ENCODE measurements around the gene SYT6.

The SYT6 gene

GRCh38 chr1:114081437-114082303 is 72.0 kb downstream of the SYT6 start:
- Histone ChIP-seq H3K4me3 (ENCODE audit: control insufficient read depth in 1 of 7, extremely low read depth in 1 of 7, insufficient read depth in 4 of 7, low read depth in 2 of 7, low read length in 6 of 7) (no peak overlapping the region), H3K36me3 (ENCODE audit: control insufficient read depth in 4 of 4, insufficient read depth in 4 of 4, low read length in 3 of 4) (no peaks in the 10 kb centered on the region), H3K9me3 (ENCODE audit: control extremely low read depth in 1 of 5, control insufficient read depth in 4 of 5, insufficient read depth in 2 of 5, low read depth in 1 of 5, low read length in 4 of 5) (no peaks in the 10 kb centered on the region), H3K4me1 (ENCODE audit: control extremely low read depth in 1 of 4, control insufficient read depth in 4 of 4, insufficient read depth in 4 of 4, low read length in 3 of 4) (peaks cover 0 to 6% (median 2%) of the 10 kb centered on the region in 4 experiments), H3K27ac (ENCODE audit: insufficient read depth in 1 of 2, low read depth in 1 of 2, low read length in 2 of 2, poor library complexity in 1 of 2, severe bottlenecking in 2 of 2) (no peak overlapping the region), H3K27me3 (replicated peaks in 2 of 5; ENCODE audit: control insufficient read depth in 4 of 5, insufficient read depth in 5 of 5, low read length in 4 of 5) (peaks cover 0 to 1% (median 0%) of the 10 kb centered on the region in 5 experiments)
- POLR2A ChIA-PET, result interaction anchor here (0.6 kb wide), 2 partner anchors 72 to 190 kb away, joined by 3 to 6 read pairs; no protein-coding TSS in a partner anchor
- WGBS (ENCODE audit: insufficient coverage), result 87% methylated on average over 16 of the region's 17 CpGs
- DNase-seq, result no peak
- CTCF ChIA-PET, result interaction anchor here (0.8 to 2.2 kb wide), 5 partner anchors 11 to 265 kb away, joined by 3 to 6 read pairs (median 3); no protein-coding TSS in a partner anchor

DNA sequence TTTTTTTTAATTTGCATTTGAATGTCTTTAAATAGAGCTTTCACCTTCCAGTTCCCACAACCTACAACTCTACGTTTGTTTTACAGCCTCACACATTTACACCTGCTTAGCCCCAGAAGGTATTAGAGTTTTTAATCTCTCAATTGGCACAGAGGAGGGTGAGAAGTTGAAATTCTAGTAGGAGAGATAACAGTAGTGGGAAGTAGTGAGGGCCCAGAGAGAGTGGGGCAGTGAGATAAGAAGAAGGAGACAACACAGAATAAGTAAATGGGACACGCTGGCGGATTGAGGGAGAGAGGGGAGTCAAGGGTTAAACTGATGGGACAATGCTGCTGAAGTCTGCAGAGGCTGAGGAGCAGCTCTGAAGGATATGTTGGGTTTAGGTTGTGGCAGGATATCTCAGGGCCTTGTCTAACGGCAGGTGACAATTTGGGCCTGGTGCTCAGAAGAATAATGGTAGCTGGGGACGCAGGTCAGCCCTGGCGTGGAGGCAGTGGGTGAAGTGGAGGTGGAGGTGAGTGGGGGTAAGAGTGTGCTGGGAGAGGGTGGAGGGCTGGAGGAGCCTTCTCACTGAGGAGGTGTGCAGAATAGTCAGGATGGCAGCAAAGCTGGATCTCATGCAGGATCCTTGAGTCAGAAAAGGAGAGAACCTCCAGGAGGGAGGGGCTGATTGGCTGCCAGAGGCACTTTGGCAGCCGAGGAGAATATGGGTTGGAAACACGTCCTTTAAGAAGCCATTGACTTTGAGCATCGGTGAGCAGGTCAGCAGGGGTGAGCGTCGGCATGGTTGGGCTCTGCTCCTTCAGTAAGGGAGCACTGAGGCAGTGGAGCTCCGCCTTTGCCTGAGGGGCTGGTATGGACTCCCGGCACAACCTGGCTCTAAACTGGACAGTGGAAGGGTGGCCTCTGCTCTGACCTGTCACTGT is 72.9 kb downstream of the SYT6 start:
- Histone ChIP-seq H3K9me3 (ENCODE audit: control extremely low read depth in 1 of 5, control insufficient read depth in 4 of 5, insufficient read depth in 2 of 5, low read depth in 1 of 5, low read length in 4 of 5) (no peaks in the 10 kb centered on the region), H3K27me3 (replicated peaks in 2 of 5; ENCODE audit: control insufficient read depth in 4 of 5, insufficient read depth in 5 of 5, low read length in 4 of 5) (peaks cover 0 to 1% (median 0%) of the 10 kb centered on the region in 5 experiments), H3K4me1 (ENCODE audit: control extremely low read depth in 1 of 4, control insufficient read depth in 4 of 4, insufficient read depth in 4 of 4, low read length in 3 of 4) (peaks cover 0 to 6% (median 2%) of the 10 kb centered on the region in 4 experiments), H3K27ac (ENCODE audit: insufficient read depth in 1 of 2, low read depth in 1 of 2, low read length in 2 of 2, poor library complexity in 1 of 2, severe bottlenecking in 2 of 2) (no peak overlapping the region), H3K4me3 (ENCODE audit: control insufficient read depth in 1 of 7, extremely low read depth in 1 of 7, insufficient read depth in 4 of 7, low read depth in 2 of 7, low read length in 6 of 7) (no peak overlapping the region), H3K36me3 (ENCODE audit: control insufficient read depth in 4 of 4, insufficient read depth in 4 of 4, low read length in 3 of 4) (no peaks in the 10 kb centered on the region)
- ChIA-PET POLR2A (interaction anchor here (0.6 kb wide), 2 partner anchors 73 to 191 kb away, joined by 3 to 6 read pairs; no protein-coding TSS in a partner anchor), CTCF (interaction anchor here (0.8 to 2.2 kb wide), 4 partner anchors 10 to 266 kb away, joined by 3 to 6 read pairs (median 4); no protein-coding TSS in a partner anchor)
- DNase-seq, result no peak
- WGBS (ENCODE audit: insufficient coverage), result 95% methylated on average over 12 of the region's 13 CpGs

GRCh38 chr1:114079596-114080190 is 74.0 kb downstream of the SYT6 start:
- POLR2A ChIA-PET, result no interaction called here
- Histone ChIP-seq H3K9me3 (ENCODE audit: control extremely low read depth in 1 of 5, control insufficient read depth in 4 of 5, insufficient read depth in 2 of 5, low read depth in 1 of 5, low read length in 4 of 5) (no peaks in the 10 kb centered on the region), H3K36me3 (ENCODE audit: control insufficient read depth in 4 of 4, insufficient read depth in 4 of 4, low read length in 3 of 4) (no peaks in the 10 kb centered on the region), H3K27me3 (replicated peaks in 2 of 5; ENCODE audit: control insufficient read depth in 4 of 5, insufficient read depth in 5 of 5, low read length in 4 of 5) (peaks cover 0 to 1% (median 0%) of the 10 kb centered on the region in 5 experiments), H3K4me3 (ENCODE audit: control insufficient read depth in 1 of 7, extremely low read depth in 1 of 7, insufficient read depth in 4 of 7, low read depth in 2 of 7, low read length in 6 of 7) (no peak overlapping the region), H3K27ac (ENCODE audit: insufficient read depth in 1 of 2, low read depth in 1 of 2, low read length in 2 of 2, poor library complexity in 1 of 2, severe bottlenecking in 2 of 2) (no peak overlapping the region), H3K4me1 (ENCODE audit: control extremely low read depth in 1 of 4, control insufficient read depth in 4 of 4, insufficient read depth in 4 of 4, low read length in 3 of 4) (peaks cover 0 to 6% (median 2%) of the 10 kb centered on the region in 4 experiments)
- CTCF ChIA-PET, result no interaction called here
- 97% methylated on average over 5 of the region's 5 CpGs for WGBS (ENCODE audit: insufficient coverage)
- no peak for DNase-seq

DNA sequence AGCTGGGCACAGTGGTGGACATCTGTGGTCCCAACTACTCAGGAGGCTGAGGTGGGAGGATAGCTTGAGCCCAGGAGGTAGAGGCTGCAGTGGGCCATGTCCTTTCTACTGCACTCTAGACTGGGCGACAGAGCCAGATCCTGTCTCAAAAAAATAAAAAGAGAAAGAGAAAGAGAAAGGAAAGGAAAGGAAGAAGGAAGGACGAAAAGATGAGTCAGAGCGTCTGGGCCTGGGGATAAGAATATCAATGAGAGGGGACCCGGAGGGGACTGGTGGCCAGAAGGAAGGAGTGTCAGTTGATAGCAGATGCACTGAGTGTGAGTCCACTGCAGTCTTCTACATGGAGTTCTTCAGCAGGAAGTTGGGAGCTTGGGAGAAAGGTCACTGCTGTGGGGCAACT is 75.6 kb downstream of the SYT6 start:
- H3K4me1 ChIP-seq (ENCODE audit: control extremely low read depth in 1 of 4, control insufficient read depth in 4 of 4, insufficient read depth in 4 of 4, low read length in 3 of 4), result peaks cover 0 to 6% (median 2%) of the 10 kb centered on the region in 4 experiments
- H3K36me3 ChIP-seq (ENCODE audit: control insufficient read depth in 4 of 4, insufficient read depth in 4 of 4, low read length in 3 of 4), result no peaks in the 10 kb centered on the region
- peak in 2 of 3 donors; percentile 45 to 57 for DNase-seq
- H3K9me3 ChIP-seq (ENCODE audit: control extremely low read depth in 1 of 5, control insufficient read depth in 4 of 5, insufficient read depth in 2 of 5, low read depth in 1 of 5, low read length in 4 of 5), result peaks cover 0 to 2% (median 0%) of the 10 kb centered on the region in 5 experiments
- POLR2A ChIA-PET, result no interaction called here
- no peak overlapping the region for H3K4me3 ChIP-seq (ENCODE audit: control insufficient read depth in 1 of 7, extremely low read depth in 1 of 7, insufficient read depth in 4 of 7, low read depth in 2 of 7, low read length in 6 of 7)
- 51% methylated on average over 4 of the region's 4 CpGs for WGBS (ENCODE audit: insufficient coverage)
- H3K27me3 ChIP-seq (replicated peaks in 2 of 5; ENCODE audit: control insufficient read depth in 4 of 5, insufficient read depth in 5 of 5, low read length in 4 of 5), result peaks cover 0 to 1% (median 0%) of the 10 kb centered on the region in 5 experiments
- no peak overlapping the region for H3K27ac ChIP-seq (ENCODE audit: insufficient read depth in 1 of 2, low read depth in 1 of 2, low read length in 2 of 2, poor library complexity in 1 of 2, severe bottlenecking in 2 of 2)
- CTCF ChIA-PET, result no interaction called here

DNA sequence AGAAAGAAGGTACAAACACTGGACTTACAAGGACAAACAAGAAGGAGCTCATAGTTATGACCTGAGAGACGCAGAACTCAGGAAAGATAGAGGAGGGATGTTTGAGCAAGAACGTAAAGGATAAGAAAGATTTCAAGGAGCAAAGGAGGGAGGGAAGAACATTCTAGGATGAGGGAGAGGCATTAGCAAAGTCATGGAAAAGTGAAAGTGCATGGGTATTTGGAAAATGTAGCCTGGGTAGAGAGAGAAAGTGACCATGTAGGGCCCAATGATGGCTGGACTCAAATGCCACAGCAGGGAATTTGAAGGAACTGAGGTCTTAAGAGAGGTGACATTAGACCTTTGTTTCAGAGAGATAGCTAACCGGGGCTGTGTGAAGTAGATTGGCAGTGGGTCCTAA is 76.5 kb downstream of the SYT6 start:
- CTCF ChIA-PET, result interaction anchor here (0.6 kb wide), 1 partner anchor 482 kb away, joined by 5 read pairs; no protein-coding TSS in a partner anchor
- POLR2A ChIA-PET, result no interaction called here
- Histone ChIP-seq H3K27ac (ENCODE audit: insufficient read depth in 1 of 2, low read depth in 1 of 2, low read length in 2 of 2, poor library complexity in 1 of 2, severe bottlenecking in 2 of 2) (no peak overlapping the region), H3K36me3 (ENCODE audit: control insufficient read depth in 4 of 4, insufficient read depth in 4 of 4, low read length in 3 of 4) (no peaks in the 10 kb centered on the region), H3K4me1 (ENCODE audit: control extremely low read depth in 1 of 4, control insufficient read depth in 4 of 4, insufficient read depth in 4 of 4, low read length in 3 of 4) (peaks cover 0 to 4% (median 2%) of the 10 kb centered on the region in 4 experiments), H3K27me3 (replicated peaks in 2 of 5; ENCODE audit: control insufficient read depth in 4 of 5, insufficient read depth in 5 of 5, low read length in 4 of 5) (peaks cover 0 to 1% (median 0%) of the 10 kb centered on the region in 5 experiments), H3K9me3 (ENCODE audit: control extremely low read depth in 1 of 5, control insufficient read depth in 4 of 5, insufficient read depth in 2 of 5, low read depth in 1 of 5, low read length in 4 of 5) (peaks cover 2 to 11% (median 4%) of the 10 kb centered on the region in 5 experiments), H3K4me3 (ENCODE audit: control insufficient read depth in 1 of 7, extremely low read depth in 1 of 7, insufficient read depth in 4 of 7, low read depth in 2 of 7, low read length in 6 of 7) (no peak overlapping the region)
- WGBS (ENCODE audit: insufficient coverage), result 95% methylated on average over 2 of the region's 3 CpGs
- no peak for DNase-seq

GRCh38 chr1:114076308-114076707 is 77.4 kb downstream of the SYT6 start:
- ChIA-PET CTCF (no interaction called here), POLR2A (no interaction called here)
- no peaks in the 10 kb centered on the region for H3K36me3 ChIP-seq (ENCODE audit: control insufficient read depth in 4 of 4, insufficient read depth in 4 of 4, low read length in 3 of 4)
- WGBS (ENCODE audit: insufficient coverage), result 43% methylated on average over 4 of the region's 4 CpGs
- H3K9me3 ChIP-seq (ENCODE audit: control extremely low read depth in 1 of 5, control insufficient read depth in 4 of 5, insufficient read depth in 2 of 5, low read depth in 1 of 5, low read length in 4 of 5), result peaks cover 2 to 18% (median 9%) of the 10 kb centered on the region in 5 experiments
- DNase-seq, result no peak
- peaks cover 0 to 1% (median 0%) of the 10 kb centered on the region in 5 experiments for H3K27me3 ChIP-seq (replicated peaks in 2 of 5; ENCODE audit: control insufficient read depth in 4 of 5, insufficient read depth in 5 of 5, low read length in 4 of 5)
- peaks cover 0 to 4% (median 0%) of the 10 kb centered on the region in 4 experiments for H3K4me1 ChIP-seq (ENCODE audit: control extremely low read depth in 1 of 4, control insufficient read depth in 4 of 4, insufficient read depth in 4 of 4, low read length in 3 of 4)
- no peak overlapping the region for H3K27ac ChIP-seq (ENCODE audit: insufficient read depth in 1 of 2, low read depth in 1 of 2, low read length in 2 of 2, poor library complexity in 1 of 2, severe bottlenecking in 2 of 2)
- no peak overlapping the region for H3K4me3 ChIP-seq (ENCODE audit: control insufficient read depth in 1 of 7, extremely low read depth in 1 of 7, insufficient read depth in 4 of 7, low read depth in 2 of 7, low read length in 6 of 7)
